Epithelial cell of esophagus (primary cell): Measurements from ENCODE around the gene PPP1R14D.

Experiments
- DNase-seq: peaks from one replicate; pipeline ENCODE4 v3.0.0; 2010; ENCODE audit warnings: low read depth
- H3K4me3 ChIP-seq: 2 replicates; pipeline ENCODE4 v1.5.1; 2011; ENCODE audit warnings: mild to moderate bottlenecking, low read length, control low read depth
- TF ChIP-seq, protein P1 (sequence below): IDR thresholded peaks from 2 replicates; pipeline ENCODE4 v1.5.1; 2011; ENCODE audit warnings: low read depth, mild to moderate bottlenecking, low read length, control low read depth, inconsistent platforms; ENCODE audit not compliant: insufficient read depth; ENCODE audit errors: missing control alignments

PPP1R14D gene

DNA sequence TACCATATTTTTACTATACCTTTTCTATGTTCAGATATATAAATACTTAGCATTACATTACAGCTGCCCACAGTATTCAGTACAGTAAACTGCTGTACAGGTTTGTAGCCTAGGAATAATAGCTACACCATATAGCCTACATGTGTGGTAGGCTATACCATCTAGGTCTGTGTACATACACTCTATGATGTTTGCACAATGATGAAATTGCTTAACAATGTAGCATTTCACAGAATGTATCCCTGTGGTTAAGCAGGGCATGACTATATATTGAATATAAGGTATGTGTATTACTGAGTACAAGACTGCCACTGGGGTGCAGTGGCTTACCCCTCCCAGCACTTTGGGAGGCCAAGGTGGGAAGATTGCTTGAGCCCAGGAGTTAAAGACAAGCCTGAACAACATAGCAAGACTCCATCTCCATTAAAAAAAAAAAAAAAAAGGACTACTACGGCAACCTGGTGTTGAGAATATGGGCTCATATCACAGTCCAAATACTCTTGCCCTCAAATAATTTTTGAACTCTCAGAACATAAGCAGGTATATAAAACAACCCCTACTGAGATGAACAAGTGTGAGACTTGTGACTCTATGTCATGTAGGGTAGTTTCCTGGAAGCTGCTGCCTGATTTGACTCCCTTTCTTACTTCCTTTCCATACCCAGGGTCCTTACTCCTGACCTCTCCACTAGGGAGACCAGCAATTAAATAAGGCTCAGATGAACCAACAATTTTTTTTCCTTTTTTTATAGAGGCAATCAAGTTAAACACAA lies 4.8 kb downstream of the PPP1R14D start:
- TF ChIP-seq, protein P1, sequence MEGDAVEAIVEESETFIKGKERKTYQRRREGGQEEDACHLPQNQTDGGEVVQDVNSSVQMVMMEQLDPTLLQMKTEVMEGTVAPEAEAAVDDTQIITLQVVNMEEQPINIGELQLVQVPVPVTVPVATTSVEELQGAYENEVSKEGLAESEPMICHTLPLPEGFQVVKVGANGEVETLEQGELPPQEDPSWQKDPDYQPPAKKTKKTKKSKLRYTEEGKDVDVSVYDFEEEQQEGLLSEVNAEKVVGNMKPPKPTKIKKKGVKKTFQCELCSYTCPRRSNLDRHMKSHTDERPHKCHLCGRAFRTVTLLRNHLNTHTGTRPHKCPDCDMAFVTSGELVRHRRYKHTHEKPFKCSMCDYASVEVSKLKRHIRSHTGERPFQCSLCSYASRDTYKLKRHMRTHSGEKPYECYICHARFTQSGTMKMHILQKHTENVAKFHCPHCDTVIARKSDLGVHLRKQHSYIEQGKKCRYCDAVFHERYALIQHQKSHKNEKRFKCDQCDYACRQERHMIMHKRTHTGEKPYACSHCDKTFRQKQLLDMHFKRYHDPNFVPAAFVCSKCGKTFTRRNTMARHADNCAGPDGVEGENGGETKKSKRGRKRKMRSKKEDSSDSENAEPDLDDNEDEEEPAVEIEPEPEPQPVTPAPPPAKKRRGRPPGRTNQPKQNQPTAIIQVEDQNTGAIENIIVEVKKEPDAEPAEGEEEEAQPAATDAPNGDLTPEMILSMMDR = no peak
- DNase-seq = peak; percentile 85
- H3K4me3 ChIP-seq = no peak overlapping the region

DNA sequence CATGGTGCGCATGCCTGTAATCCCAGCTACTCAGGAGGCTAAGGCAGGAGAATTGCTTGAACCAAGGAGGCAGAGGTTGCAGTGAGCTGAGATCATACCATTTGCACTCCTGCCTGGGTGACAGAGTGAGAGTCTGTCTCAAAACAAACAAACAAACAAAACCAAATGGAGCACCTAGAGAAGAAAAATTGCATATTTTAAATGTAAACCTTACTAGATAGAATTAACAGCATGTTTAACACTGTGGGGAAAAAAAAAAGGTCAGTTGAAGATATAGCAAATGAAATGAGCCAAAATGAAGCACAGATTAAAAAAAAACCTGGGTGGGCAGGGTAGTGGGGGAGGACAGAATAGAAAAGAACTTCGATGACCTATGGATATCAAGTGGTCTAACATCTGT lies 7.3 kb downstream of the PPP1R14D start:
- DNase-seq = no peak
- TF ChIP-seq, protein P1 = no peak

DNA sequence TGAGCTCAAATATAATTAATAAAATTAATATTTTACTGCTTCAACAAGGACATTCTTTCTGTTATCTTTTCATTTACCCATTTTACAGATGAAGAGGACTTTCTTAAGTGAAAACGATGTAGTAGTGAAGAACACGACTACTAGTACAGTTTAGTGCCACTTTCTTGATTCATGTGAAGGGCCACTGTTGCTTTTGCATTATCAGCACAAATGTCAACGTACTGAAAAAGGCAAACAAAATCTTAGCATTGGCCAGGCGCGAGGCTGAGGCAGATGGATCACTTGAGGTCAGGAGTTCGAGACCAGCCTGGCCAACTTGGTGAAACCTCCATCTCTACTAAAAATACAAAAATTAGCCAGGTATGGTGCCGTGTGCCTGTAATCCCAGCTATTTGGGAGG lies 9.5 kb downstream of the PPP1R14D start:
- TF ChIP-seq, protein P1 = no peak
- DNase-seq = no peak
- no peak overlapping the region for H3K4me3 ChIP-seq

More for the DNA sequence above, 7.3 kb downstream of the PPP1R14D start:
- no peak overlapping the region for H3K4me3 ChIP-seq

DNA sequence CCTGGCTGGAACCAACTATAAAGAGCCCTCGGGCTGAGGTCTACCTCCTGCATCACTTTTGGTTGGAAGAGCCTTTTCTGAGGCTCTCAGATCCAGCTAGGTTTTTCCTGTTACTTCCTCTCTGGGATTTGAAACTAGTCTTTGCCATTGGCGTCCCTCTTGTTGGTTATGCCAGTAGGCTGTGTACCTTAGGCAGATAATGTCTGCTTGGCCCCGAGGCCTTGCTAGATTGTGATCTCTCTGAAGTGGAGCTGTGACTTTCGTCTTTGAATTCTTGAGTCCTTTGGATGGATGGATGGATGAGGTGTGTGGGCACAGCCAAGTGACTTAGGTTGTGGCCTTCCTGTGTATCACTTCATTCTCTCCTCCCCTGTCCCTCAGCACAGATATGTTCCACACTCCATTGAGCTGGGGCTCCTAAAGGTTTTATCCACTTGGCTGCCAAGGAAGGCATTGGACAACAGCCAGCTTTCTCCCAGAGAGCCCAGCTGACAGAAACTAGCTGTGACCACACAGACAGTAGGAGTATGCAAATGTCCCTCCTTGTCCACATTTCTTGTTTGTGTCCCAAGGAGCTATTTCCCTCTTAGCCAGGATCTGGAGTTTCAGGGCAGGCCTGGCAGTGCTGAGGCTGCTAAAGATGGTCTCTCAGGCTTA lies 13.3 kb downstream of the PPP1R14D start:
- no peak overlapping the region for H3K4me3 ChIP-seq
- TF ChIP-seq, protein P1 = no peak
- no peak for DNase-seq

DNA sequence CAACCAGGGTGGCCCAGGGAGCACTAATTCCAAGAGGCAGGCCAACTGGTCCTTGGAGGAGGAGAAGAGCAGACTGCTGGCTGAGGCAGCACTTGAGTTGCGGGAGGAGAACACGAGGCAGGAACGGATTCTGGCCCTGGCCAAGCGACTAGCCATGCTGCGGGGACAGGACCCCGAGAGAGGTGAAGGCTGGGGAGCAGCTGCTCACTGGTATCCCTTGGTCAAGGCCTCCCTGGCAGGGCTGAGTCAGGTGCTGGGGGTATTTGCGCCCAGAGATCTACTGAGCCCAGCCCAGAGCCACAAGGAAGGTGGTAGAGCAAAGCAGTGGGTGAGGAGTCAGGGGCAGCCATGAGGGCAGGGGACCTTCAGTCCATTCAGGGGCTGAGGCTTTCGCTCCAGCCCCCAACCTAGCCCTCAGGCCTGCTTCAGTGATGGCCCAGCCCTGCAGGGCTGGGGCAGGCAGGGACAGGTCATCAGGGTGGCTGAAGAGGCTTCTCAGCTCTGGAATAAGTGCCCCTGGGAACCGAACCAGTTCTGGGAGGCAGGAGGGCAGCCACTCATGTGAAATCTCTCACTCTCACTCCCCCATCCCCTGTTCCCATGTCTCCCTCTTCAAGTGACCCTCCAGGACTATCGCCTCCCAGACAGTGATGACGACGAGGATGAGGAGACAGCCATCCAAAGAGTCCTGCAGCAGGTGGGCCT lies 15.6 kb downstream of the PPP1R14D start:
- TF ChIP-seq, protein P1 = no peak
- H3K4me3 ChIP-seq = no peak overlapping the region
- no peak for DNase-seq

DNA sequence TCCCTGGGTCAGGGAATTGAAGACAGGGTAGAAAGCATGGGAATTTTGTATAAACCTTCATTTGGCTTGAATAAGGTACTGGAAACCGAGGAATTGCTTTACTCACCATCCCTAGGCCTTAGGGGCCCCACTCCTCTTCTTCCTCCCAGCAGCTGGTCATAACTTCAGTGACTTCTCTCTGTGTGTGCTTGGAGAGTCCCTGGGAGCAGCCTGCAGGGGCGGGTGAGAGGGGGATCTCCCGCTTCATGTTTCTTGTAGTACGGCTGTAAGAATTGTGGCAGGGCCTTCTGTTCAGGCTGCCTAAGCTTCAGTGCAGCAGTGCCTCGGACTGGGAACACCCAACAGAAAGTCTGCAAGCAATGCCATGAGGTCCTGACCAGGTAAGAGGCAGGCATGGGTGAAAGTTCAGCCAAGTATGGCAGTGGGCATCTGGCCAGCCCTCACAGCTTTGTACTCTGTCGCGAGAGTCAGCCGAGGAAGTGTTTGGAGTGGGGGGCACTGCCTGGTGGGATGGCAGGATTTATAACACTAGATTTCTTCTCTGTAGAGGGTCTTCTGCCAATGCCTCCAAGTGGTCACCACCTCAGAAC lies 19.6 kb downstream of the PPP1R14D start:
- TF ChIP-seq, protein P1 = no peak
- no peak overlapping the region for H3K4me3 ChIP-seq

More for the DNA sequence above, 19.6 kb downstream of the PPP1R14D start:
- no peak for DNase-seq
